Thoracic aorta (tissue), 2 donors: ENCODE results near the gene SNAPC2. TPM values are rescaled to one million over a fixed set of nuclear protein-coding genes. Genes with fewer than 3 reads are reported as not detected.

Source experiments
- ATAC-seq: fragments of 150-250 bp; one replicate; pipeline ENCODE4 v1.8.0; 2017; ENCODE audit warnings: low read depth; ENCODE audit not compliant: insufficient number of reproducible peaks, low FRiP score
- DNase-seq: peaks from one replicate; pipeline ENCODE4 v3.0.0-alpha.2; 2020; ENCODE audit warnings: low spot score
- H3K27ac ChIP-seq, 2 donors: fragments of 200-600 bp; sonication (generic); 1 replicate in 1 of 2; 2 replicates in 1 of 2; pipeline ENCODE4 v1.5.1; 2016; ENCODE audit warnings: mild to moderate bottlenecking in 2 of 2, moderate library complexity in 2 of 2
- H3K27me3 ChIP-seq: fragments of 200-600 bp; sonication (generic); replicated peaks from 2 replicates; pipeline ENCODE4 v1.6.0; 2016; ENCODE audit warnings: mild to moderate bottlenecking; ENCODE audit not compliant: insufficient read depth
- H3K36me3 ChIP-seq: fragments of 200-600 bp; sonication (generic); one replicate; pipeline ENCODE4 v1.5.1; 2016
- H3K4me1 ChIP-seq, 2 donors: fragments of 200-600 bp; sonication (generic); 1 replicate in 1 of 2; 2 replicates in 1 of 2; pipeline versions ENCODE4 v1.5.1 to v1.6.0; 2016; ENCODE audit warnings: low read depth in 2 of 2, mild to moderate bottlenecking in 1 of 2; ENCODE audit not compliant: control insufficient read depth in 1 of 2
- H3K4me3 ChIP-seq: fragments of 200-600 bp; sonication (generic); 2 replicates; pipeline ENCODE4 v1.5.1; 2016; ENCODE audit warnings: mild to moderate bottlenecking
- H3K9me3 ChIP-seq: fragments of 200-600 bp; sonication (generic); 2 replicates; pipeline ENCODE4 v1.5.1; 2016
- CTCF ChIP-seq: fragments of 200-600 bp; sonication (generic); IDR thresholded peaks from one replicate; pipeline ENCODE4 v1.5.1; 2019; ENCODE audit warnings: antibody characterized with exemption
- total RNA-seq, 2 donors: library from RNA; depleted of rRNA; stranded (reverse); fragments of >200 nt; gene quantifications; one replicate each; pipeline versions ENCODE4 v1.1.0 to v1.2.3, GENCODE V29; 2016

The SNAPC2 gene
- total RNA-seq = 10 to 100 TPM; 13.3 to 26.1 TPM

GRCh38 chr19:7919610-7920518 lies at the start of gene SNAPC2:
Gene SNAPC2, plus strand, starts transcription at chr19:7920338. Its CDS starts 29 bp downstream, at chr19:7920367.
- DNase-seq = peak; percentile 82
- Histone ChIP-seq H3K36me3 (peaks cover 14% of the 10 kb centered on the region), H3K27ac (peak within 1 kb of the TSS; percentile 88 to 89), H3K27me3 (no peaks in the 10 kb centered on the region), H3K4me3 (peak within 1 kb of the TSS; percentile 96), H3K9me3 (no peaks in the 10 kb centered on the region), H3K4me1 (peaks cover 28 to 60% of the 10 kb centered on the region in 2 donors)
- ATAC-seq = peak; percentile 79
- TF ChIP-seq CTCF = no peak

- TF ChIP-seq CTCF = no peak
- H3K4me1 ChIP-seq = peaks cover 21 to 41% of the 10 kb centered on the region in 2 donors
- no peaks in the 10 kb centered on the region for H3K9me3 ChIP-seq
- no peaks in the 10 kb centered on the region for H3K36me3 ChIP-seq
- peak overlapping the region; percentile 53 for H3K4me3 ChIP-seq
- DNase-seq = no peak
- H3K27me3 ChIP-seq = peaks cover 6% of the 10 kb centered on the region
- H3K27ac ChIP-seq = no peak overlapping the region
- no peak for ATAC-seq
Observed at GRCh38 chr19:7870571-7871436, 49.3 kb upstream of the SNAPC2 start.

DNA sequence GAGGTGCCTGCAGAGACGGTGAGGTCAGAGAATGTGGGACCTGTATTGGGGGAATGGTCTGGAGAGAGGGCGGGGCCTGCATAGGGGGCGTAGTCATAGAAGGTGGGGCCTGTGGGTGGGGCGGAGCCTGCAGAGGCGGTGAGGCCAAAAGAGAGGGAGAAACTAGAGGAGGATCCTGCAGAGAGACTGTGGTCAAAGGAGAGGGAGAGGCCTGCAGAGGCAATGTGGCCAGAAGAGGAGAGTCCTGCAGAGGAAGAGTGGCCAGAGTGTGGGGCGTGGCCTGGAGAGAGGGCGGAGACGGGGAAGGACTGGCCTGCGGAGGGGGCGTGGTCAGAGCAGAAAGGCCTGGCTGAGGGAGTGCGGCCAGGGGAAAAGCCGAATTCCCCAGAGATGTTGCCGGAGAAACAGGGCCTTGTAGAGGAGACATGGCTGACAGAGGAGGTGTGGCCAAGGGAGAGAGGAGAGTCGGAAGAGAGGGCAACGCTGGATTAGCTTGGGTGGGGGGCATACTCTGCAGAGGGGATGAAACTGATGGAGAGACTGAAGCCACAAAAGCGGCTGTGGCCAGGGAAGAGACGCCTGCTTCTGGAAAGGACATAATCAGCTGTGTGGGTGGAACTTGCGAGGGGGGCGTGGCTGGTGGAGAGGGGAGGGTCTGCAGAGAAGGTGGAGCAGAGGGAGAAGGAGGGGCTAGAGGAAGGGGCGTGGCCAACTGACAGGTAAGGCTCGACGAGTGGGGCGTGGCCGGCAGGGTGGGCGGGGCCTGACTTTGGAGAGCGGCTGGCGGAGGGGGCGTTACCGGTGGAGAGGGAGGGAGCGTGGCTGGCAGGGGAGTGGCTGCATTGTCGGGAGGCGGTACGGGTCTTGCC lies 48.5 kb upstream of the SNAPC2 start:
- DNase-seq (peak; percentile 29), ATAC-seq (peak; percentile 35)
- Histone ChIP-seq H3K36me3 (no peaks in the 10 kb centered on the region), H3K4me1 (peaks cover 21 to 41% of the 10 kb centered on the region in 2 donors), H3K4me3 (peak overlapping the region; percentile 53), H3K27ac (no peak overlapping the region), H3K9me3 (no peaks in the 10 kb centered on the region), H3K27me3 (peaks cover 6% of the 10 kb centered on the region)
- TF ChIP-seq CTCF = no peak

DNA sequence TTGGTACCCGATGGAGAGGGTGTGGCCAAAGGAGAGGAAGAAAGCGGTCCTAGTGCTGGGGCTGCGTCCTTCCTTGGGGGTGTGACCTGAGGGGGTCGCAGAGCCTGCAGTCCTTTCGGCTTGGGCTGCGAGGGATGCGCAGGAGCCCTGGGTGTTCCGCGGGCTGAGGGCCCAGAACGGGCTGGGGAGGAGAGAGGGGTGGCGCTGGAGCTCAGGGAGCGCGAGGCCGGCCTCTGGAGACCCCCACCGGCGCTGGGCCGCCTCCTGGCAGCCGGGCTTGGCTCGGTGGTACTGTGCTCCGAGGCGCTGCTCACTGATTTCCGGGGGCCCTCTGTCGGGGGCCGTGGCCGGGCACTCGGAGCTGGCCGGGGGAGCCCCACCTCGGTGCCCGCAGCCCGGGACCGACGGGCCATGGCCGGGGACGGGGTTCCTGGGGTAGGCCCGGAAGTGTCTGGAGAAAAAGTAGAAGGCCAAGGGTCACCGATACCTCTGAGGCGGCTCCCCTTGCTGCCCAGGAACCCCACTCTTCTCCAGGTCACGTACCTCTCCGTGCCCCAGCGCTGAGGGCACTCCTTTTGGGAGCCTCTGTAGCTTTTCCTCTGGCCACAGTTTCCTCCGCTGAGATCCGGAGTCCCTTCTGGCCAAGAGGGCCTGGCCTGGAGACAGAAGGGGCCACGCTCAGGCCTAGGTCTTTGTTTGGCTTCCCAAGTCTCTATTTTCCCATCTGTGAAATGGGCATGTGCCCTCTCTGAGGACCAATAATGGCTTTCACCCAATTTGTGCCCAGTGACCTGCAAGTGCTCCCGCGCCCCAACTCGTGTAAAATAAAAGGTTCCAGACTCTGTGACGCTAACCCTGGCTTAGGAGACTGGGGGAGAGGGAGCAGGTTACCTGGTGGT lies 47.6 kb upstream of the SNAPC2 start:
- Histone ChIP-seq H3K36me3 (no peaks in the 10 kb centered on the region), H3K4me1 (peaks cover 21 to 41% of the 10 kb centered on the region in 2 donors), H3K27ac (no peak overlapping the region), H3K9me3 (no peaks in the 10 kb centered on the region), H3K4me3 (peak overlapping the region; percentile 53), H3K27me3 (peaks cover 6% of the 10 kb centered on the region)
- no peak for ATAC-seq
- no peak for DNase-seq
- no peak for TF ChIP-seq CTCF
